Loucy (cell line): ENCODE results near the gene S100A6.
"Not testable (repeated sequence)": the region's sequence is repeated elsewhere in the genome, so short reads cannot be mapped to it uniquely, and the experiment has no call there.

ENCODE experiments used
- CTCF ChIP-seq: fragments of 200-600 bp; sonication (generic); conservative IDR thresholded peaks from 2 replicates; pipeline ENCODE4 v1.5.1; 2014; ENCODE audit warnings: mild to moderate bottlenecking, antibody characterized with exemption, low read length
- EZH2phosphoT487 ChIP-seq: fragments of 200-600 bp; IDR thresholded peaks from 2 replicates; pipeline ENCODE4 v1.6.1; 2018; ENCODE audit warnings: antibody characterized with exemption, mild to moderate bottlenecking, moderate library complexity, borderline replicate concordance

GRCh38 chr1:153575497-153575896 is 39.7 kb upstream of the S100A6 start:
- not testable (repeated sequence) for TF ChIP-seq CTCF, EZH2phosphoT487
